DOHH2 (cell line): ENCODE data around the gene TRAF6.

Source experiments
- EZH2phosphoT487 ChIP-seq: fragments of 200-600 bp; sonication (generic); IDR thresholded peaks from 2 replicates; pipeline ENCODE4 v1.6.1; 2017; ENCODE audit warnings: borderline replicate concordance, mild to moderate bottlenecking, antibody characterized with exemption, low read length, moderate library complexity, mixed read lengths
- TF ChIP-seq, protein P1 (sequence below): fragments of 200-600 bp; sonication (generic); IDR thresholded peaks from one replicate; pipeline ENCODE4 v1.5.1; 2014; ENCODE audit warnings: antibody characterized with exemption, mild to moderate bottlenecking, low read depth, low read length; ENCODE audit not compliant: poor library complexity, severe bottlenecking

DNA sequence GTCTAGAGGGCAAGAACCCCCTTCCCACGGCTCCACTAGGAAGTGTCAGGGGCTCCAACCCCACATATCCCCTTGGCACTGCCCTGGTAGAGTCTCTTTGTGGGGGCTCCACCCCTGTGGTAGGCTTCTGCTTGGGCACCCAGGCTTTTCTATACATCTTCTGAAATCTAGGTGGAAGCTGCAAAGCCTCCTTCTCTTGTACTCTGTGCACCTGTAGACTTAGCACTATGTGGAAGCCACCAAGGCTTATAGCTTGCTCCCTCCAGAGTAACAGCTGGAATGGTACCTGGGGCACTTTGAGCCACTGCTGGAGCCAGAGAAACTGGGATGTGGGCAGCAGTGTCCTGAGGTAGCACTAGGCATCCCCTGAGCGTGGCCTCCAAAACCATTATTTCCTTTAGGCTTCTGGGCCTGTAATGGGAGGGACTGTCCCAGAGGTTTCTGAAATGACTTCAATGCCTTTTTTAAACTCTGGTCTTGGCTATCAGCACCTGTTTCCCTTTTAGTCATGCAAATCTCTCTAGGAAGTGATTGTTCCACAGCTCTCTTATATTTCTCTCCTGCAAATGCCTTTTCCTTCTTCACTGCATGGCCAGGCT lies 68.4 kb downstream of the TRAF6 start:
- TF ChIP-seq, protein P1, sequence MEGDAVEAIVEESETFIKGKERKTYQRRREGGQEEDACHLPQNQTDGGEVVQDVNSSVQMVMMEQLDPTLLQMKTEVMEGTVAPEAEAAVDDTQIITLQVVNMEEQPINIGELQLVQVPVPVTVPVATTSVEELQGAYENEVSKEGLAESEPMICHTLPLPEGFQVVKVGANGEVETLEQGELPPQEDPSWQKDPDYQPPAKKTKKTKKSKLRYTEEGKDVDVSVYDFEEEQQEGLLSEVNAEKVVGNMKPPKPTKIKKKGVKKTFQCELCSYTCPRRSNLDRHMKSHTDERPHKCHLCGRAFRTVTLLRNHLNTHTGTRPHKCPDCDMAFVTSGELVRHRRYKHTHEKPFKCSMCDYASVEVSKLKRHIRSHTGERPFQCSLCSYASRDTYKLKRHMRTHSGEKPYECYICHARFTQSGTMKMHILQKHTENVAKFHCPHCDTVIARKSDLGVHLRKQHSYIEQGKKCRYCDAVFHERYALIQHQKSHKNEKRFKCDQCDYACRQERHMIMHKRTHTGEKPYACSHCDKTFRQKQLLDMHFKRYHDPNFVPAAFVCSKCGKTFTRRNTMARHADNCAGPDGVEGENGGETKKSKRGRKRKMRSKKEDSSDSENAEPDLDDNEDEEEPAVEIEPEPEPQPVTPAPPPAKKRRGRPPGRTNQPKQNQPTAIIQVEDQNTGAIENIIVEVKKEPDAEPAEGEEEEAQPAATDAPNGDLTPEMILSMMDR: no peak
- TF ChIP-seq EZH2phosphoT487: no peak
